Epithelial cell of umbilical artery (primary cell): ENCODE measurements around the gene OR10V1. TPM values are rescaled to one million over a fixed set of nuclear protein-coding genes. Genes with fewer than 3 reads are reported as not detected.

ENCODE experiments used
- total RNA-seq: library from RNA; depleted of rRNA; stranded (reverse); fragments of >200 nt; gene quantifications from 2 replicates; pipeline ENCODE4 v1.2.3, GENCODE V29; 2014

The OR10V1 gene, protein sequence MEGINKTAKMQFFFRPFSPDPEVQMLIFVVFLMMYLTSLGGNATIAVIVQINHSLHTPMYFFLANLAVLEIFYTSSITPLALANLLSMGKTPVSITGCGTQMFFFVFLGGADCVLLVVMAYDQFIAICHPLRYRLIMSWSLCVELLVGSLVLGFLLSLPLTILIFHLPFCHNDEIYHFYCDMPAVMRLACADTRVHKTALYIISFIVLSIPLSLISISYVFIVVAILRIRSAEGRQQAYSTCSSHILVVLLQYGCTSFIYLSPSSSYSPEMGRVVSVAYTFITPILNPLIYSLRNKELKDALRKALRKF
- not detected in 2 replicates for total RNA-seq

DNA sequence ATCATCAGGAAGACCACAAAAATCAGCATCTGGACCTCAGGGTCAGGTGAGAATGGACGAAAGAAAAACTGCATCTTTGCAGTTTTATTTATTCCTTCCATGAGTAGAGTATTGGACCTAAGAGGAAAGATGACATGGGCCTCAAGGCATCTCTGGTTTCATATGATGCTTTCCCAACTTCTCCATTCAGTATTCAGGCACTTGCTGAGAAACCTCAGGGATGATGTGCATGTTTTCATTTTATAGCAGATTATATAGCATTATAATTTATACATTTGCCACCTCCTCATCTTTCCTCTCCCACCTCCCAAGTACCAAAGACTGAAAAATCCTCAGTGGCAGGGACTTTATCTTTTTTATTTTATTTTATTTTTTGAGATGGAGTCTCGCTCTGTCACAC, at the start of gene OR10V1:
Gene OR10V1, minus strand, starts transcription at position 101 of the 400 bp plus-strand sequence. Its CDS starts 0 bp downstream, at position 101.

GRCh38 chr11:59754859-59755700, 41.4 kb upstream of the OR10V1 start, which contains the start of gene STX3:
Gene STX3 (plus strand): TSS chr11:59755376. CDS start chr11:59755606, 230 bp downstream.

DNA sequence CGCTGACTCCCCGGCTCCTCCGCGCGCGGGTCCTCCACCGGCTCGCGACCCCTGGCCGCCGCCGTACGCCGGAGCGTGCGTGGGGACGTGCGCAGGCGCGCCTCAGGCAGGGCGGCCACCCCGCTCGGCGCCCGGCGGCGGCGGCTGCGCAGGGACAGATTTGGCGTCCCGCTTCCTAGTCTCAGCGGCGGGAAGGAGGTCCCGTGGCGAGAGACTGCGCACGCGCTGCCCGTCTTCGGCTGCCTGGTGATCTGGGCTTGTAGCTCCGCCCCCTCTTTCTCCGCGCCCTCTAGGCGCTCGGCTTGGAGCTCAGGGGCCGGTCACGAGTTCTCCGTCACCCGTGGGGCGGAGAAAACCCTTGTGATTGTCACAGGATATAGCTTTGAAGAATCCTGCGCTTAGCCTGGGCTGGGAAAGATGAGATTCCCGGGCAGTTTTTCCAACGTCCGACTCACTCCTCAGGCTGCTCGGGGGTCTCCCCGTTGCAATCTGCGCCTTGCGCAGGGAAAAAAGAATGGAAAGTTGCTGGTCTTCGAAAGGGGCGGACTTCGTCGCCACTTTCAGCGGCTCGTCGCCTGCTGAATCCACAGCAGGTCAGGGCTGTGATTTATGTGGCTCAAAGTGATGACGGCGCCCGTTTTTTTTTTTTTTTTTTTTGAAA, 44.6 kb downstream of the OR10V1 start, which contains the start of gene PATL1:
Gene PATL1, minus strand, starts transcription at position 88 of the 661 bp plus-strand sequence. CDS start 142 bp downstream, outside the sequence.

Other genes starting within 250 kb of the OR10V1 start
- gene OR4D10, start 240.5 kb downstream of the OR10V1 start, total RNA-seq: not detected in 2 replicates
- gene OR4D11, start 210.3 kb downstream of the OR10V1 start, total RNA-seq: not detected in 2 replicates
- gene OR4D9, start 202.3 kb downstream of the OR10V1 start, total RNA-seq: not detected in 2 replicates
- gene OSBP, start 98.1 kb downstream of the OR10V1 start, total RNA-seq: 24.9 and 26.6 TPM in 2 replicates
- 2.9 and 7.0 TPM in 2 replicates for gene PATL1, start 44.8 kb downstream of the OR10V1 start, total RNA-seq
- 51.6 and 56.4 TPM in 2 replicates for gene STX3, start 41.5 kb upstream of the OR10V1 start, total RNA-seq
- gene MRPL16, start 96.9 kb upstream of the OR10V1 start, total RNA-seq: 70.8 and 88.6 TPM in 2 replicates
- not detected in 2 replicates for gene CBLIF, start 131.7 kb upstream of the OR10V1 start, total RNA-seq
- gene TCN1, start 152.6 kb upstream of the OR10V1 start, total RNA-seq: 0.32 TPM in 1 of 2 replicates, not detected in the other
- not detected in 2 replicates for gene OOSP3, start 164.9 kb upstream of the OR10V1 start, total RNA-seq
- gene OOSP1, start 224.6 kb upstream of the OR10V1 start, total RNA-seq: not detected in 2 replicates